Activated CD4-positive, alpha-beta T cell treated with anti-CD3 and anti-CD28 coated beads, Interleukin-2, amount 50 U/mL, for 24 hours (primary cell): Measurements from ENCODE around the gene SPDYA.
A peak's percentile ranks its signal among the peaks of the same experiment; 100 is the strongest.
"Not testable (repeated sequence)": the region's sequence is repeated elsewhere in the genome, so short reads cannot be mapped to it uniquely, and the experiment has no call there.

Experiments used
- DNase-seq, 2 donors: peaks; one replicate each; pipeline ENCODE4 v3.0.0-alpha.2; 2020; ENCODE audit warnings: low read depth in 1 of 2, low spot score in 1 of 2

SPDYA gene

GRCh38 chr2:28810384-28811285, at the start of gene SPDYA:
Gene SPDYA (plus strand): TSS chr2:28810834. CDS start chr2:28816015, 5,181 bp downstream.
- DNase-seq = peak; percentile 59 to 68

- DNase-seq = no peak
Measured at GRCh38 chr2:28761420-28761819, 49.2 kb upstream of the SPDYA start.

- DNase-seq = no peak
Measured at GRCh38 chr2:28764909-28765711, 45.5 kb upstream of the SPDYA start.

GRCh38 chr2:28766070-28766469, 44.6 kb upstream of the SPDYA start:
- DNase-seq = no peak

GRCh38 chr2:28767337-28767736, 43.3 kb upstream of the SPDYA start:
- no peak for DNase-seq

GRCh38 chr2:28768422-28768821, 42.2 kb upstream of the SPDYA start:
- DNase-seq = no peak

- no peak for DNase-seq
Measured at GRCh38 chr2:28768952-28769351, 41.7 kb upstream of the SPDYA start.

GRCh38 chr2:28772351-28772750, 38.3 kb upstream of the SPDYA start:
- DNase-seq = no peak

GRCh38 chr2:28776471-28776870, 34.2 kb upstream of the SPDYA start:
- no peak for DNase-seq

- no peak for DNase-seq
Measured at GRCh38 chr2:28778392-28778791, 32.2 kb upstream of the SPDYA start.

GRCh38 chr2:28779001-28779400, 31.6 kb upstream of the SPDYA start:
- no peak for DNase-seq

- no peak for DNase-seq
Measured at GRCh38 chr2:28780496-28780895, 30.1 kb upstream of the SPDYA start.

- DNase-seq = no peak
Measured at GRCh38 chr2:28782423-28782822, 28.2 kb upstream of the SPDYA start.

- not testable (repeated sequence) for DNase-seq
Measured at GRCh38 chr2:28784570-28784969, 26.1 kb upstream of the SPDYA start.

GRCh38 chr2:28796620-28797019, 14.0 kb upstream of the SPDYA start:
- DNase-seq = no peak

GRCh38 chr2:28801726-28802125, 8.9 kb upstream of the SPDYA start:
- DNase-seq = no peak

GRCh38 chr2:28802975-28803429, 7.6 kb upstream of the SPDYA start:
- no peak for DNase-seq

GRCh38 chr2:28809927-28810326, 707 bp upstream of the SPDYA start:
- no peak for DNase-seq

GRCh38 chr2:28818053-28818452, 7.4 kb downstream of the SPDYA start:
- no peak for DNase-seq

- DNase-seq = peak in 1 of 2 donors; percentile 63
Measured at GRCh38 chr2:28821295-28821958, 10.8 kb downstream of the SPDYA start.

- DNase-seq = no peak
Measured at GRCh38 chr2:28822036-28822435, 11.4 kb downstream of the SPDYA start.
